HepG2 (cell line): ENCODE data around the gene GTF2H1. TPM values are rescaled to one million over a fixed set of nuclear protein-coding genes. Genes with fewer than 3 reads are reported as not detected.

ENCODE experiments used
- ATAC-seq: fragments of 200-7000 bp; cut with Tn5 transposase; 3 replicates; pipeline ENCODE4 v1.9.1; 2020; ENCODE audit warnings: mild to moderate bottlenecking, moderate library complexity
- BruUV-seq: library from RNA; stranded (reverse); fragments of 400-500 nt; replicated peaks from 2 replicates; lab custom pipeline; 2021; lab: Mats Ljungman, UMichigan
- CTCF ChIA-PET: fragments of 300-600 bp; formaldehyde crosslinking; extraction: SDS; loops from one replicate; lab custom pipeline; 2021; ENCODE audit warnings: low total read pairs, inconsistent platforms, low intra/inter-chr PET ratio; lab: Yijun Ruan, JAX
- POLR2A ChIA-PET: fragments of 350-600 bp; sonication (Branson Sonifier 250); formaldehyde crosslinking; loops from one replicate; lab custom pipeline; 2020; ENCODE audit warnings: antibody characterized with exemption, inconsistent platforms; lab: Yijun Ruan, JAX
- DNase-seq: peaks from one replicate; pipeline ENCODE4 v3.0.0-alpha.2; 2015; ENCODE audit warnings: low spot score
- FAIRE-seq: peaks from 3 replicates; lab custom pipeline; 2011; peaks lifted over from hg19 to GRCh38; lab: Jason Lieb, UNC
- H2AFZ ChIP-seq: one replicate; pipeline ENCODE4 v1.6.1; 2011; ENCODE audit warnings: low read length, inconsistent platforms
- H3K27ac ChIP-seq: fragments of 300-600 bp; 3 replicates; pipeline ENCODE4 v1.8.0; 2011; ENCODE audit warnings: mixed run types, mild to moderate bottlenecking, mixed read lengths, low read length, inconsistent platforms; ENCODE audit not compliant: insufficient read depth; ENCODE audit errors: extremely low read length
- H3K27me3 ChIP-seq, 2 experiments: fragments of 200-600 bp in 1 of 2; 2 replicates in 1 of 2; 3 replicates in 1 of 2; pipeline versions ENCODE4 v1.6.0 to v1.8.0; 2011; ENCODE audit warnings: low read length in 2 of 2, mild to moderate bottlenecking in 2 of 2, moderate library complexity in 2 of 2, inconsistent platforms in 1 of 2; ENCODE audit not compliant: insufficient read depth in 2 of 2, control insufficient read depth in 1 of 2
- H3K36me3 ChIP-seq, 2 experiments: fragments of 200-600 bp in 1 of 2; replicated peaks in 1 of 2; 2 replicates in 1 of 2; 3 replicates in 1 of 2; pipeline versions ENCODE4 v1.5.1 to v1.8.0; 2011; ENCODE audit warnings: low read length in 2 of 2, inconsistent platforms in 1 of 2; ENCODE audit not compliant: insufficient read depth in 2 of 2, control insufficient read depth in 1 of 2
- H3K4me1 ChIP-seq: 2 replicates; pipeline ENCODE4 v1.5.1; 2012; ENCODE audit warnings: low read length, inconsistent platforms; ENCODE audit not compliant: insufficient read depth
- H3K4me2 ChIP-seq: 2 replicates; pipeline ENCODE4 v1.6.0; 2011; ENCODE audit warnings: low read depth, low read length, inconsistent platforms
- H3K4me3 ChIP-seq, 3 experiments: fragments of 200-600 bp in 1 of 3; sonication (generic), shearing (Covaris generic) in 1 of 3; replicated peaks in 1 of 3; 2 replicates each; pipeline ENCODE4 v1.5.1; 2011 to 2016; ENCODE audit warnings: low read length in 3 of 3, inconsistent platforms in 2 of 3, low read depth in 2 of 3, mild to moderate bottlenecking in 2 of 3, control low read depth in 1 of 3, mixed read lengths in 1 of 3; ENCODE audit not compliant: insufficient read depth in 1 of 3
- H3K79me2 ChIP-seq: one replicate; pipeline ENCODE4 v1.6.1; 2011; ENCODE audit warnings: low read length, inconsistent platforms; ENCODE audit not compliant: insufficient read depth
- H3K9ac ChIP-seq: 2 replicates; pipeline ENCODE4 v1.6.0; 2011; ENCODE audit warnings: mild to moderate bottlenecking, low read depth, low read length, inconsistent platforms; ENCODE audit not compliant: insufficient read depth
- H3K9me3 ChIP-seq: 2 replicates; pipeline ENCODE4 v1.5.1; 2012; ENCODE audit warnings: mild to moderate bottlenecking, low read length
- H4K20me1 ChIP-seq: 2 replicates; pipeline ENCODE4 v1.6.0; 2011; ENCODE audit warnings: inconsistent platforms, mild to moderate bottlenecking, low read length, moderate library complexity; ENCODE audit not compliant: insufficient read depth
- GABPA ChIP-seq, 2 experiments: IDR thresholded peaks; 2 replicates each; pipeline ENCODE4 v1.6.1; 2011 to 2016; ENCODE audit warnings: low read depth in 2 of 2, low read length in 1 of 2, missing biosample characterization in 1 of 2, missing genetic modification characterization in 1 of 2
- PRDM4 ChIP-seq: sonication (generic); formaldehyde crosslinking; IDR thresholded peaks from 2 replicates; pipeline ENCODE4 v1.9.0; 2021; ENCODE audit warnings: missing genetic modification reagents, borderline replicate concordance
- TRIM22 ChIP-seq: fragments of 450-650 bp; IDR thresholded peaks from 2 replicates; pipeline ENCODE4 v1.6.1; 2017
- ZMAT5 ChIP-seq: sonication (generic); formaldehyde crosslinking; IDR thresholded peaks from 2 replicates; pipeline ENCODE4 v1.5.0; 2020; ENCODE audit warnings: mild to moderate bottlenecking, low read depth, missing genetic modification reagents, borderline replicate concordance
- ZNF788 ChIP-seq: sonication (generic); formaldehyde crosslinking; IDR thresholded peaks from 2 replicates; pipeline ENCODE4 v1.5.0; 2020; ENCODE audit warnings: mild to moderate bottlenecking, missing genetic modification reagents, borderline replicate concordance
- WGBS: methylation state at CpG from one replicate; pipeline ENCODE4 v1.1.6; 2017; ENCODE audit warnings: low lambda C conversion rate; 5-methylcytosine and 5-hydroxymethylcytosine counted together
- in situ Hi-C: cut with HindIII; loops from 2 replicates; pipeline ENCODE4 v1.10.0; 2017; ENCODE audit warnings: low pct_unique_long_range_greater_than_20kb; ENCODE audit not compliant: extremely low pct_ligation_motif_present
- intact Hi-C: fragments of 100-400 bp; cut with micrococcal nuclease; formaldehyde crosslinking; loops from one replicate; pipeline ENCODE4 v1.10.0; 2022; ENCODE audit not compliant: unreplicated experiment
- polyA plus RNA-seq, 8 experiments: library from polyadenylated mRNA; depleted of rRNA in 3 of 8; stranded (reverse) in 7 of 8; unstranded in 1 of 8; fragments of >200 nt; fragmentation: Illumina TruSeq in 4 of 8; extraction: Trizol in 4 of 8; gene quantifications; 2 replicates each; pipeline versions ENCODE4 v1.2.1 to v1.2.3, GENCODE V29; 2011 to 2016; ENCODE audit warnings: low read depth in 4 of 8, missing spikeins in 1 of 8, mixed read lengths in 1 of 8; ENCODE audit not compliant: insufficient read depth in 1 of 8
- total RNA-seq, 5 experiments: library from RNA; depleted of rRNA; stranded (reverse); fragments of >200 nt; fragmentation: Illumina TruSeq; extraction: Trizol; gene quantifications; 2 replicates each; pipeline ENCODE4 v1.2.3, GENCODE V29; 2016; ENCODE audit warnings: low read depth in 1 of 5

The GTF2H1 gene
- total and polyA plus RNA-seq, 2 of the 13 experiments (the other 11 are each of a cell fraction or from before 2014, with no cell fraction given) = 15.7 to 51.4 TPM

- Histone ChIP-seq H3K9me3 (no peaks in the 10 kb centered on the region), H4K20me1 (no peaks in the 10 kb centered on the region), H3K4me2 (no peak overlapping the region), H3K27me3 (no peaks in the 10 kb centered on the region), H3K36me3 (peaks cover 3 to 35% of the 10 kb centered on the region in 2 experiments; a peak in 4 of 5 replicates), H3K79me2 (peaks cover 7% of the 10 kb centered on the region), H3K9ac (no peak overlapping the region), H3K4me1 (0 out of 2 replicates have a peak, but pooled peaks cover 8% of the 10 kb centered on the region), H3K27ac (no peak overlapping the region), H3K4me3 (no peak overlapping the region), H2AFZ (no peak overlapping the region)
- TF ChIP-seq PRDM4 (CRISPR knock-in tag) (no peak), TRIM22 (no peak), ZNF788 (CRISPR knock-in tag) (no peak), ZMAT5 (no peak), GABPA (IDR thresholded peaks at IDR 0.05; ENCODE audit: low read depth, low read length) (no peak), GABPA (CRISPR knock-in tag; IDR thresholded peaks at IDR 0.05; ENCODE audit: low read depth) (no peak)
- DNase-seq = no peak
- no peak for ATAC-seq
- in situ Hi-C loops = no loop called here
- ChIA-PET CTCF (no interaction called here), POLR2A (interaction anchor here (1.4 kb wide), 1 partner anchor 10 kb away, joined by 3 read pairs; the partner anchor contains the start of gene HPS5)
- 92% methylated on average over 3 of the region's 3 CpGs for WGBS
- FAIRE-seq = no peak
- intact Hi-C loops = no loop called here
- no TSS peak for BruUV-seq
Measured at GRCh38 chr11:18312012-18312411, 10.4 kb upstream of the GTF2H1 start.
